AG10803 (cell line): Measurements from ENCODE around the gene KCNH5.
"Not testable (repeated sequence)": the region's sequence is repeated elsewhere in the genome, so short reads cannot be mapped to it uniquely, and the experiment has no call there.

Experiments used
- DNase-seq: peaks from one replicate; pipeline ENCODE4 v3.0.0; 2010; ENCODE audit warnings: low read depth
- H3K4me3 ChIP-seq: 2 replicates; pipeline ENCODE4 v1.5.1; 2011; ENCODE audit warnings: mild to moderate bottlenecking, low read length, control low read depth
- TF ChIP-seq, protein P1 (sequence below): conservative IDR thresholded peaks from 2 replicates; pipeline ENCODE4 v1.5.1; 2011; ENCODE audit warnings: mild to moderate bottlenecking, low read length, control low read depth, inconsistent platforms

The KCNH5 gene

DNA sequence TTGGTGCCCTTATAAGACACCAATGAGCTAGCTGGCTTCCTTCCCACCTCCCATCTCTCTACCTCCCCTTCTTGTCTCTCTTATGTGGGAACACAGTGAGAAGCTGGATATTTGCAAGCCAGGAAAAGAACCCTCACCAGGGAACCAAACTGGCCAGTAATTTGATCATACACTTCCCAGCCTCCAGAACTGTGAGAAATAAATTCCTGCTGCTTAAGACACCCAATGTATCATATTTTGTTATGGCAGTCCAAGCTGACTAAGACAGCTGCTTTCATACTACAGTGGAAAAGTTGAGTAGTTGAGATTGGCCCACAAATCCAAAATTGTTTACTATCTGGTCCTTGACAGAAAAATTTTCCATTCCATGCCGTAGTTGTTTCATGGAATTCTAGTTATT lies 269.0 kb downstream of the KCNH5 start:
- TF ChIP-seq, protein P1, sequence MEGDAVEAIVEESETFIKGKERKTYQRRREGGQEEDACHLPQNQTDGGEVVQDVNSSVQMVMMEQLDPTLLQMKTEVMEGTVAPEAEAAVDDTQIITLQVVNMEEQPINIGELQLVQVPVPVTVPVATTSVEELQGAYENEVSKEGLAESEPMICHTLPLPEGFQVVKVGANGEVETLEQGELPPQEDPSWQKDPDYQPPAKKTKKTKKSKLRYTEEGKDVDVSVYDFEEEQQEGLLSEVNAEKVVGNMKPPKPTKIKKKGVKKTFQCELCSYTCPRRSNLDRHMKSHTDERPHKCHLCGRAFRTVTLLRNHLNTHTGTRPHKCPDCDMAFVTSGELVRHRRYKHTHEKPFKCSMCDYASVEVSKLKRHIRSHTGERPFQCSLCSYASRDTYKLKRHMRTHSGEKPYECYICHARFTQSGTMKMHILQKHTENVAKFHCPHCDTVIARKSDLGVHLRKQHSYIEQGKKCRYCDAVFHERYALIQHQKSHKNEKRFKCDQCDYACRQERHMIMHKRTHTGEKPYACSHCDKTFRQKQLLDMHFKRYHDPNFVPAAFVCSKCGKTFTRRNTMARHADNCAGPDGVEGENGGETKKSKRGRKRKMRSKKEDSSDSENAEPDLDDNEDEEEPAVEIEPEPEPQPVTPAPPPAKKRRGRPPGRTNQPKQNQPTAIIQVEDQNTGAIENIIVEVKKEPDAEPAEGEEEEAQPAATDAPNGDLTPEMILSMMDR: no peak
- DNase-seq: no peak
- no peak overlapping the region for H3K4me3 ChIP-seq

DNA sequence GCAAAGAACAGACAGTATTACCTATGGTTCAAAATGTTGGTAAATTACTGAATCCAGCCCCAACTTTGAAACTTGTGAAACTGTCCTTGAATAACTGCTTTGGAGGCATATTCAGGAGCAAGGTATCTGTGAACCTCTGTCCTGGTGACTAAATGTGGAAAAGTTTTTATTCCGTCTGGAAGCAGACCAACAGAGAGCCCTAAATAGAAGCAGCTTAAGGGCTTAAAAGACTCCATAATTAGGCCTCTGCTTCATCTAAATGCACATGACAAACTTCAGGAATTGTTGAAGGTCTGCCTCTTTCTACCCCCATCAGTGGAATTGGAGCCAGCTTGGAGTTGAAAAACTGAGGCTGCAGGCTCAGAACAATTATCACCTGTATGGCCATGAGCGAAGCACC lies 276.5 kb downstream of the KCNH5 start:
- DNase-seq: no peak
- TF ChIP-seq, protein P1: no peak
- H3K4me3 ChIP-seq: no peak overlapping the region

DNA sequence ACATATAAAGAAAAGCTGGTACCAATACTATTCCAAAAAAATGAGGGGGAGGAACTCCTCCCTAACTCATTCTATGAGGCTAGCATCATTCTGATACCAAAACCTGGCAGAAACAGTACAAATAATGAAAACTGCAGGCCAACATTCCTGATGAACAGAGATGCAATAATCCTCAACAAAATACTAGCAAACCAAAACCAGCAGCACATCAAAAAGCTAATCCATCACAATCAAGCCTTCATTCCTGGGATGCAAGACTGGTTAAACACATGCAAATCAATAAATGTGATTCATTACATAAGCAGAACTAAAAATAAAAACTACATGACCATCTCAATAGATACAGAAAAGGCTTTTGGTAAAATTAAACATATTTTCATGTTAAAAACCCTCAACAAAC lies 281.3 kb downstream of the KCNH5 start:
- H3K4me3 ChIP-seq: no peak overlapping the region
- TF ChIP-seq, protein P1: no peak
- DNase-seq: no peak

DNA sequence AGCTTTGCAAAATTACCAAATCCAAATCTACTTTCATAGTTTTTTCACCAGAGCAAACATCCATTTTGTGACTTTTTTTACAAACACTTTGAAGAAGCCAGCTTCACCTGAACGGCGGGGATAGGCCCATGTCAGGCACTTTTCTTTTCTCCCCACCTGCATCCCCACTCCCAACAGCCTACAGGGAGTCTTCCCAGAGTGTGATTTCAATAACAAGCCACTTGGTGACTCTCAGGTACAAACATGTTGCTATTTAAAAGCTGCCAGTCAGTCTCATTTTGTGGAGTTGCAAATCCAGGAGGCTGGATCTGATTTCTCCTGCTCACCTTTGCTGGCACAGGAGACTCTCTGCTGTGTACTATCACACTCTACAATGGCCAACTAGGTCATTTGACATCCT lies 285.5 kb downstream of the KCNH5 start:
- no peak for DNase-seq
- no peak overlapping the region for H3K4me3 ChIP-seq
- TF ChIP-seq, protein P1: no peak

DNA sequence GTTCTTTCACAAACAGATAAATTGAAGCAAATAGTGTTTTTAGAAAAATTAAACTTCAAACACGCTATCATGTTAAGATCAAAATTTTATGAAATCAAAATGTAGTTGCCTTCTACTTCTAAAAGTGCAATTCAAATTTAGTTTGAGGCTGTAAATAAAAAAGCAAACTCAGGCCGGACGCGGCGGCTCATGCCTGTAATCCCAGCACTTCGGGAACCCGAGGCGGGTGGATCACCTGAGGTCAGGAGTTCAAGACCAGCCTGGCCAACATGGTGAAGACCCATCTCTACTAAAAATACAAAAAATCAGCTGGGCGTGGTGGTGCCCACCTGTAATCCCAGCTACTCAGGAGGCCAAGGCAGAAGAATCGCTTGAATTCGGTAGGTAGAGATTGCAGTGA lies 298.4 kb downstream of the KCNH5 start:
- DNase-seq: not testable (repeated sequence)

DNA sequence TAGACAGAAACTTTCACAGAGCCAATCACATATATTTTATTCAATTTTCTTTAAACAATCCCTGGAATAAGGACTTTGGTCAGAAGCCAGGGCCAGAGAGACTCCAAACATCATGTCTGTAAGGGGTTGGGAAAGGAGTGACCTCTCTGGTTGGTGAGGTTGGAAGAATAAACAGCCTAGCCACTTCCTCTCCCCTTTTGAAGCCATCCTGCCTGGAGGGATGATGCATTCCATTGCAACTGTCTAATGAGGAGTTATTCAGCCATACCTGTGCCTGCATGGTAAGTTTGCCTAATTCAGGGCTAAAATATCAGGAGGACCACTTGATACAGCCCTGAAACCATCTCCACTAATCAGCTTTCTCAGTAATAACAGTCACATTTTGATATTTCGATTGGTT lies 299.8 kb downstream of the KCNH5 start:
- TF ChIP-seq, protein P1: no peak
- no peak for DNase-seq
- no peak overlapping the region for H3K4me3 ChIP-seq

More for the DNA sequence above, 298.4 kb downstream of the KCNH5 start:
- H3K4me3 ChIP-seq: not testable (repeated sequence)

DNA sequence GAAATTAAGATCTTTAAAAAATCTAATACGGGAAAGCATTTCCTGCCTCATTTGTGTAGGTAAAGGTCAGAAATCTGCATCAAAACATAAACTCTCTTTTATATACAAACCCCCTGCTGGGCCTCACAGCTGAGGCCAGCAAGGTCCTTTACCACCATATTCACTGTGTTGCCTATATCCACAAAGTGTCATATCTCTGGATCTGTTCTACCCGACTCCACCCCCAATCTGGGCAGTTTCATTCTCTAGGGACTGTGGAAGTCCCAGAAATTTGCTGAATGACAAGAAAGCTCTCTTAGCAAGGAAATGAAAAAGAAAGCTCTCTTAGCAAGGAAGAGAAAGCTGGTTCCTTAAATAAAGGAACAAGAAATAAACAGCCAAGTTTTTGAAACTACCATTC lies 301.7 kb downstream of the KCNH5 start:
- no peak for DNase-seq
- no peak overlapping the region for H3K4me3 ChIP-seq
- TF ChIP-seq, protein P1: no peak

DNA sequence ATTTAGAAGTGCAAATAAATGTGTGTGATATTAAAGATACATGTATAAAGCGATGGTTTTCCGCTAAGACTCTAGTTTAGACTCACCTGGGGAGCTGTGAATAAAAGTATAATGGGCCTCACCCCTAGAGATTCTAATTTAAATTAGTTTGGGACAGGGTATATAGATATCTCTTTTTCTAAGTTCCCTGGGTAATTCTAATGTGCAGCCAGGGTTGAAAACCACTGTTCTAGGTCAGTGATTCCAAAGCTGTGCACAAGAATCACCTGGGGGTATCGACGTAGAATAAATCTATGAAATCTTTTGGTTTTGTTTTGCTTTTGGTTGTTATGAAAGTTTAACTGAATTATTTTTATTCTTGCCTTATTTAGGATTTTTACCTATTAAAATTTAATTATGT lies 302.1 kb downstream of the KCNH5 start:
- TF ChIP-seq, protein P1: no peak
- DNase-seq: no peak
- no peak overlapping the region for H3K4me3 ChIP-seq
